ENCODE results near the gene TPM1.

The TPM1 gene

GRCh38 chr15:63083044-63083443 is 40.5 kb downstream of the TPM1 start:
- no peak overlapping the region for H3K27ac ChIP-seq
- no peak overlapping the region for H3K9ac ChIP-seq
- H3K9me3 ChIP-seq (ENCODE audit: control insufficient read depth, low read length), result no peaks in the 10 kb centered on the region

GRCh38 chr15:63083541-63083940 is 41.0 kb downstream of the TPM1 start:
- no peak overlapping the region for H3K4me3 ChIP-seq (ENCODE audit: low read depth, low read length)
- no peaks in the 10 kb centered on the region for H3K79me2 ChIP-seq
- H2AFZ ChIP-seq, result no peak overlapping the region
- H3K4me2 ChIP-seq (ENCODE audit: low read length), result no peak overlapping the region
- H3K4me1 ChIP-seq, result no peaks in the 10 kb centered on the region
- TF ChIP-seq CTCF (IDR thresholded peaks at IDR 0.05), result no peak
- H3K27ac ChIP-seq, result no peak overlapping the region
- no peak overlapping the region for H3K9ac ChIP-seq
- no peaks in the 10 kb centered on the region for H3K36me3 ChIP-seq (ENCODE audit: control insufficient read depth, insufficient read depth, low read length)
- no peaks in the 10 kb centered on the region for H3K27me3 ChIP-seq (ENCODE audit: control insufficient read depth, insufficient read depth, low read length)
- H3K9me3 ChIP-seq (ENCODE audit: control insufficient read depth, low read length), result no peaks in the 10 kb centered on the region

More at GRCh38 chr15:63083044-63083443, 40.5 kb downstream of the TPM1 start:
- Histone ChIP-seq H3K4me1 (no peaks in the 10 kb centered on the region), H3K4me3 (ENCODE audit: low read depth, low read length) (no peak overlapping the region), H2AFZ (no peak overlapping the region), H3K4me2 (ENCODE audit: low read length) (no peak overlapping the region), H3K27me3 (ENCODE audit: control insufficient read depth, insufficient read depth, low read length) (no peaks in the 10 kb centered on the region), H3K79me2 (no peaks in the 10 kb centered on the region), H3K36me3 (ENCODE audit: control insufficient read depth, insufficient read depth, low read length) (no peaks in the 10 kb centered on the region)
- no peak for TF ChIP-seq CTCF (IDR thresholded peaks at IDR 0.05)

GRCh38 chr15:63084806-63085205 is 42.3 kb downstream of the TPM1 start:
- Histone ChIP-seq H3K27me3 (ENCODE audit: control insufficient read depth, insufficient read depth, low read length) (no peaks in the 10 kb centered on the region), H3K36me3 (ENCODE audit: control insufficient read depth, insufficient read depth, low read length) (no peaks in the 10 kb centered on the region), H3K79me2 (no peaks in the 10 kb centered on the region), H3K4me1 (no peaks in the 10 kb centered on the region), H3K9ac (no peak overlapping the region), H3K9me3 (ENCODE audit: control insufficient read depth, low read length) (no peaks in the 10 kb centered on the region), H2AFZ (no peak overlapping the region), H3K4me2 (ENCODE audit: low read length) (no peak overlapping the region), H3K27ac (no peak overlapping the region), H3K4me3 (ENCODE audit: low read depth, low read length) (no peak overlapping the region)
- no peak for TF ChIP-seq CTCF (IDR thresholded peaks at IDR 0.05)

GRCh38 chr15:63085289-63085688 is 42.7 kb downstream of the TPM1 start:
- Histone ChIP-seq H3K4me2 (ENCODE audit: low read length) (no peak overlapping the region), H3K9me3 (ENCODE audit: control insufficient read depth, low read length) (no peaks in the 10 kb centered on the region), H3K9ac (no peak overlapping the region), H3K79me2 (no peaks in the 10 kb centered on the region), H3K27me3 (ENCODE audit: control insufficient read depth, insufficient read depth, low read length) (no peaks in the 10 kb centered on the region), H3K36me3 (ENCODE audit: control insufficient read depth, insufficient read depth, low read length) (no peaks in the 10 kb centered on the region), H3K27ac (no peak overlapping the region), H2AFZ (no peak overlapping the region), H3K4me3 (ENCODE audit: low read depth, low read length) (no peak overlapping the region), H3K4me1 (no peaks in the 10 kb centered on the region)
- no peak for TF ChIP-seq CTCF (IDR thresholded peaks at IDR 0.05)

- Histone ChIP-seq H3K9ac (no peak overlapping the region), H3K4me3 (ENCODE audit: low read depth, low read length) (no peak overlapping the region), H3K9me3 (ENCODE audit: control insufficient read depth, low read length) (no peaks in the 10 kb centered on the region), H3K4me1 (no peaks in the 10 kb centered on the region), H3K36me3 (ENCODE audit: control insufficient read depth, insufficient read depth, low read length) (no peaks in the 10 kb centered on the region), H3K27me3 (ENCODE audit: control insufficient read depth, insufficient read depth, low read length) (no peaks in the 10 kb centered on the region), H3K27ac (no peak overlapping the region), H3K4me2 (ENCODE audit: low read length) (no peak overlapping the region), H2AFZ (no peak overlapping the region), H3K79me2 (no peaks in the 10 kb centered on the region)
- TF ChIP-seq CTCF (IDR thresholded peaks at IDR 0.05), result no peak
These were observed 43.7 kb downstream of the TPM1 start for GRCh38 chr15:63086271-63086670.
